ENCODE results near the gene XYLT1.

The XYLT1 gene

GRCh38 chr16:17347624-17348023 lies 123.1 kb downstream of the XYLT1 start:
- no peak overlapping the region for H3K4me3 ChIP-seq
- TF ChIP-seq, protein P1, sequence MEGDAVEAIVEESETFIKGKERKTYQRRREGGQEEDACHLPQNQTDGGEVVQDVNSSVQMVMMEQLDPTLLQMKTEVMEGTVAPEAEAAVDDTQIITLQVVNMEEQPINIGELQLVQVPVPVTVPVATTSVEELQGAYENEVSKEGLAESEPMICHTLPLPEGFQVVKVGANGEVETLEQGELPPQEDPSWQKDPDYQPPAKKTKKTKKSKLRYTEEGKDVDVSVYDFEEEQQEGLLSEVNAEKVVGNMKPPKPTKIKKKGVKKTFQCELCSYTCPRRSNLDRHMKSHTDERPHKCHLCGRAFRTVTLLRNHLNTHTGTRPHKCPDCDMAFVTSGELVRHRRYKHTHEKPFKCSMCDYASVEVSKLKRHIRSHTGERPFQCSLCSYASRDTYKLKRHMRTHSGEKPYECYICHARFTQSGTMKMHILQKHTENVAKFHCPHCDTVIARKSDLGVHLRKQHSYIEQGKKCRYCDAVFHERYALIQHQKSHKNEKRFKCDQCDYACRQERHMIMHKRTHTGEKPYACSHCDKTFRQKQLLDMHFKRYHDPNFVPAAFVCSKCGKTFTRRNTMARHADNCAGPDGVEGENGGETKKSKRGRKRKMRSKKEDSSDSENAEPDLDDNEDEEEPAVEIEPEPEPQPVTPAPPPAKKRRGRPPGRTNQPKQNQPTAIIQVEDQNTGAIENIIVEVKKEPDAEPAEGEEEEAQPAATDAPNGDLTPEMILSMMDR (IDR thresholded peaks at IDR 0.05) = no peak
- DNase-seq = peak in 1 of 2 donors; percentile 66
- intact Hi-C loops (cut with DNase I; ENCODE audit: low total_unique reads) = no loop called here
- peak overlapping the region in 1 of 2 donors; percentile 37 for H3K27ac ChIP-seq
- no peaks in the 10 kb centered on the region for H3K9me3 ChIP-seq
- no peaks in the 10 kb centered on the region for H3K27me3 ChIP-seq
- H3K4me1 ChIP-seq = peaks cover 7 to 46% (median 28%) of the 10 kb centered on the region in 4 donors
- H3K36me3 ChIP-seq = no peaks in the 10 kb centered on the region

DNA sequence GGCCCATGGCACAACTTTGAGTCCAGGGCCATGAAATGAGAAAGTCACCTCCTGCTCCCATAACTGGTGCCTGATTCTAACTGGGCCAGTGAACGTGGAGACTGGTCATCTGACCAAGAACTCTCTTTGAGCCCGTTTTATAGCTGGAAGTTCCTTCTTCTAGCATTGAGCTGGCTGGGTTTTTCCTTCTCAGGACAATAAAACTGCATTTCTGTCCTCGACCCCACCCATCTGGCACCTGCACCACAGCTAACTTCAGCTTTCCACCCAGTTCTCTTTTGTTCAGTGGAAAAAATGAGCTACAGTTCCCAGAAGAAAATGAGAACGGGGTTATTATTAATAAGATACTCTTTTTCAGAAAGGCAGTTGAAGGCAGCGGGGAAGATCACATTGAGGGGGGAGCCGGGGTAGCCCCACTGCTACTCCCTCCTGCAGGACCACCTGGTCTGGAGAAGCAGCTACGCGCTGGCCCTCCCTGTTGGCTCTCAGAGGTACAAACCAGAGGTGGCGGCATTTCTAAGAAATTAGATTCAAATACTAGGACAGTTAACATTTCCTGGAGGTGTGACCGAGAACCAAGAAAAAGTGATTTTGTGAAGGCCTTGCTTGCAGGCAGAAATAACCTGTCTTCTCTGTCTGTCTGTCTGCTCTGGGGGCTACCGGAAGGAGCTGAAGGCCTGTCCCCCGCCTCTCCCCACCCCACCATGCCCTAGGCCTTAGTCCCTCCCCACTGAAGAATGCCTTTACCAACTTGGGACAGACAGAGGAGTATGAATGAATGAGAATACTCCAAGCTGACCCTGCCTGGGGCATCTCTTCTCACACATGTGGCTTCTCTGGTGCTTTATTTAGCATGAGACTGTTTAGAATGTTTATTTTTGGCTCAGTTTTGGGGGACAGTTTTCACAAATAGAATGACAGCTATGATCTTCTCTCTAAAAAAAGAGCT lies 123.9 kb downstream of the XYLT1 start:
- H3K36me3 ChIP-seq = no peaks in the 10 kb centered on the region
- peak in 1 of 2 donors; percentile 63 for DNase-seq
- TF ChIP-seq, protein P1 (IDR thresholded peaks at IDR 0.05) = no peak
- H3K4me3 ChIP-seq = no peak overlapping the region
- no peaks in the 10 kb centered on the region for H3K9me3 ChIP-seq
- no peaks in the 10 kb centered on the region for H3K27me3 ChIP-seq
- intact Hi-C loops (cut with DNase I; ENCODE audit: low total_unique reads) = no loop called here
- peaks cover 7 to 52% (median 28%) of the 10 kb centered on the region in 4 donors for H3K4me1 ChIP-seq
- H3K27ac ChIP-seq = peak overlapping the region in 1 of 2 donors; percentile 37

GRCh38 chr16:17345043-17345442 lies 125.7 kb downstream of the XYLT1 start:
- no peaks in the 10 kb centered on the region for H3K9me3 ChIP-seq
- intact Hi-C loops (cut with DNase I; ENCODE audit: low total_unique reads) = no loop called here
- peak overlapping the region; percentile 46 to 48 for H3K27ac ChIP-seq
- H3K4me3 ChIP-seq = no peak overlapping the region
- TF ChIP-seq, protein P1 (IDR thresholded peaks at IDR 0.05) = no peak
- peak; percentile 81 to 87 for DNase-seq
- H3K4me1 ChIP-seq = peaks cover 7 to 53% (median 30%) of the 10 kb centered on the region in 4 donors
- H3K27me3 ChIP-seq = no peaks in the 10 kb centered on the region
- H3K36me3 ChIP-seq = no peaks in the 10 kb centered on the region

DNA sequence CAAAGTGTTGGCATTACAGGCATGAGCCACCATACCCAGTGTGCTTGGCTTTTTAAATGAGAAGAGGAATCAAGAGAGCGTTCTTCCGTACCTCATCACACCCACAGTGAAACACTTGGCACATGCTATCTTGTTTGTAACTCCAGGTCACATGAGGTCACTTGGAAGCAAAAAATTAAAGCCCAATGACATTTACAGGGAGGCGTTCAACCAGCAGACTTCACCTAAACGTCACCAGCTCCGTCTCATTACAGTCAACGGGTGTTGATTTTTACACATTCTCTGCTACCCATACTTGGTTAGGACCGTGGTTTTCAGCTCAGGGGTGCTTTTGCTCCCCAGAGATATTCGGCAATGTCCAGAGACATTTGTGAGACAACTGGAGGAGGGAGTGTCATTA lies 127.0 kb downstream of the XYLT1 start:
- H3K9me3 ChIP-seq = no peaks in the 10 kb centered on the region
- TF ChIP-seq, protein P1 (IDR thresholded peaks at IDR 0.05) = no peak
- H3K4me3 ChIP-seq = no peak overlapping the region
- no peak for DNase-seq
- no peaks in the 10 kb centered on the region for H3K27me3 ChIP-seq
- H3K27ac ChIP-seq = no peak overlapping the region
- intact Hi-C loops (cut with DNase I; ENCODE audit: low total_unique reads) = no loop called here
- H3K4me1 ChIP-seq = peaks cover 7 to 53% (median 31%) of the 10 kb centered on the region in 4 donors
- no peaks in the 10 kb centered on the region for H3K36me3 ChIP-seq

GRCh38 chr16:17343028-17343427 lies 127.7 kb downstream of the XYLT1 start:
- no peaks in the 10 kb centered on the region for H3K9me3 ChIP-seq
- TF ChIP-seq, protein P1 (IDR thresholded peaks at IDR 0.05) = no peak
- H3K27ac ChIP-seq = no peak overlapping the region
- DNase-seq = peak in 1 of 2 donors; percentile 64
- no peak overlapping the region for H3K4me3 ChIP-seq
- no peaks in the 10 kb centered on the region for H3K36me3 ChIP-seq
- intact Hi-C loops (cut with DNase I; ENCODE audit: low total_unique reads) = no loop called here
- no peaks in the 10 kb centered on the region for H3K27me3 ChIP-seq
- H3K4me1 ChIP-seq = peaks cover 7 to 53% (median 30%) of the 10 kb centered on the region in 4 donors

Measured in tibial artery (tissue), 4 donors.